Measurements from ENCODE around the gene AP2A2.
"Not testable (repeated sequence)": the region's sequence is repeated elsewhere in the genome, so short reads cannot be mapped to it uniquely, and the experiment has no call there.

The AP2A2 gene

GRCh38 chr11:957212-957920, 31.7 kb downstream of the AP2A2 start:
- DNase-seq = no peak

- DNase-seq = no peak
Observed at GRCh38 chr11:958101-958500, 32.4 kb downstream of the AP2A2 start.

- no peak for DNase-seq
Observed at GRCh38 chr11:959027-959426, 33.4 kb downstream of the AP2A2 start.

- no peak for DNase-seq
Observed at GRCh38 chr11:959608-960007, 33.9 kb downstream of the AP2A2 start.

- not testable (repeated sequence) for DNase-seq
Observed at GRCh38 chr11:961310-961920, 35.7 kb downstream of the AP2A2 start.

GRCh38 chr11:961921-962320, 36.3 kb downstream of the AP2A2 start:
- no peak for DNase-seq

- no peak for DNase-seq
Observed at GRCh38 chr11:962688-963087, 37.0 kb downstream of the AP2A2 start.

GRCh38 chr11:963852-964251, 38.2 kb downstream of the AP2A2 start:
- no peak for DNase-seq

- DNase-seq = no peak
Observed at GRCh38 chr11:965206-965775, 39.6 kb downstream of the AP2A2 start.

GRCh38 chr11:967995-968751, 42.5 kb downstream of the AP2A2 start:
- no peak for DNase-seq

GRCh38 chr11:968822-969221, 43.2 kb downstream of the AP2A2 start:
- no peak for DNase-seq

- no peak for DNase-seq
Observed at GRCh38 chr11:969651-970205, 44.1 kb downstream of the AP2A2 start.

GRCh38 chr11:970319-970871, 44.7 kb downstream of the AP2A2 start:
- no peak for DNase-seq

- no peak for DNase-seq
Observed at GRCh38 chr11:971092-971690, 45.5 kb downstream of the AP2A2 start.

GRCh38 chr11:971731-972365, 46.2 kb downstream of the AP2A2 start:
- no peak for DNase-seq

GRCh38 chr11:972523-973211, 47.0 kb downstream of the AP2A2 start:
- no peak for DNase-seq

GRCh38 chr11:973237-973636, 47.6 kb downstream of the AP2A2 start:
- no peak for DNase-seq

GRCh38 chr11:975376-975775, 49.7 kb downstream of the AP2A2 start:
- DNase-seq = not testable (repeated sequence)

- DNase-seq = no peak
Observed at GRCh38 chr11:975827-976226, 50.2 kb downstream of the AP2A2 start.

GRCh38 chr11:976431-977160, 50.9 kb downstream of the AP2A2 start:
- peak; percentile 56 to 74 for DNase-seq
